Measurements from ENCODE around the gene ALG12.

GRCh38 chr22:49862496-49862776 lies 55.8 kb downstream of the ALG12 start:
- no peak for TF ChIP-seq POLR2A (IDR thresholded peaks at IDR 0.05; ENCODE audit: low read depth, low read length)
- no peak for TF ChIP-seq POLR2AphosphoS5 (IDR thresholded peaks at IDR 0.05; ENCODE audit: low read depth, low read length)
- TF ChIP-seq PAX5 (IDR thresholded peaks at IDR 0.05; ENCODE audit: insufficient read depth, low read length, severe bottlenecking), result no peak
- no peak for TF ChIP-seq TAF1 (IDR thresholded peaks at IDR 0.05; ENCODE audit: low read depth, low read length)
